ENCODE data around the gene THRAP3. TPM values are rescaled to one million over a fixed set of nuclear protein-coding genes. Genes with fewer than 3 reads are reported as not detected.
A peak's percentile ranks its signal among the peaks of the same experiment; 100 is the strongest.
"Not testable (repeated sequence)": the region's sequence is repeated elsewhere in the genome, so short reads cannot be mapped to it uniquely, and the experiment has no call there.

The THRAP3 gene
- total RNA-seq, 1 donor from 2014 or later, result 115 TPM

DNA sequence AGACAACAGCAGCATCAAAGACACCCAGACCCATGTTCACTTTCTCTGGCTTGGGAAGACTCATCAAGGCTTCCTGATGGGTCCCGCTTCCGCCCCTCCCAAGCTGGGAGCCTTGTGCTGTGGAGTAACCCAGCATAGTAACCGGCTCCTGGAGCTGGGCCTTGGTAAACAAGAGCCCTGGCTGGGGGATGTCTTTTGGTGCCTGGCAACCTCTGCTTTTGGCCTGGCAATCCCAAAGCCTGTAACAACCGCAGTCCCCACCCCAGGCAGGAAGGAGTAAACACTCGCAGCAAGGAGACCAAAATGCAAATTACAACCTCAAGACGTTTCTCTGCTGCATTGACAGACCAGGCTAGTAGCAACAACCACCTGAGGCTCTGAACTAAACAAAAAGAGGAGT lies 16.9 kb upstream of the THRAP3 start:
- DNase-seq (ENCODE audit: low read depth in 2 of 2), result no peak

DNA sequence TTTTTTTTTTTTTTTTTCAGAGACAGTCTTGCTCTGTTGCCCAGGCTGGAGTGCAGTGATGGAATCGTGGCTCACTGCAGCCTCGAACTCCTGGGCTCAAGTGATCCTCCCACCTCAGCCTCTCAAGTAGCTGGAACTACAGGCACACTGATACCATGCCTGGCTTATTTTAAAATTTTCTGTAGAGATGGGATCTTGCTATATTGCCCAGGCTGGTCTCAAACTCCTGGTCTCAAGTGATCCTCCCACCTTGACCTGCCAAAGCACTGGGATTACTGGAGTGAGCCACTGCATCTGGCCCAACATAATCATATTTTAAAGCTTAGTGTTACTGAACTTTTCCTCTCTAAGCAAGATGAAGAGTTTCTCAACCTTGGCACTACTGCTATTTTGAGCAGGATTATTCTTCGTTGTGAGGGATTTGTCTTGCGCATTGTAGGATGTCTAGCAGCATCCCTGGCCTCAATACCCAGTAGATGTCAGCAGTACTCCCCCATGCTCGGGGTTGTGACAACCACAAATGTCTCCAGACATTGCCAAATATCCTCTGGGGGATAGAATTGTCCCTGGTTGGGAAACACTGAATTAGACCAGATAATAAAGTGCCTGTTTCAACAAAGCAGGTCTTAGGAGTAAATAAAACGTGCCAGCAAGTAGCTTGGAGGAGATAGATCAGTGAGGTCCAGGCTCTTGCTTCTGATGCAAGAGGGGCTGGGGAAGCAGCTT lies 15.1 kb upstream of the THRAP3 start:
- DNase-seq (ENCODE audit: low read depth in 2 of 2), result no peak

DNA sequence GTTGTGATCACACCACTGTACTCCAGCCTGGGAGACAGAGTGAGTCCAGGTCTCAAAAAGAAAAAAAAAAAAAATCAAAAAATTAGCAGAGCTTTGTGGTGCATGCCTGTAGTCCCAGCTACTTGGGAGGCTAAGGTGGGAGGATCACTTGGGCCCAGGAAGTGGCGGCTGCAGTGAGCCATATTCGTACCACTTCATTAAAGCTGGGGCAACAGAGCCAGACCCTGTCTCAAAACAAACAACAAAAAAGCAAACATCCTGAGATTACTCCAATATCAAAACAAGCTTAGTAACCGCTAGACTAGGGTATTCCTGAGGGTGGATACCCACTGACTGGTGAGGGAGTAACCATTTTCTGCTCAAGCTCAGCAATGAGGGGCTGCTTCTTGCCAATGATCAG lies 12.9 kb upstream of the THRAP3 start:
- no peak for DNase-seq (ENCODE audit: low read depth in 2 of 2)

DNA sequence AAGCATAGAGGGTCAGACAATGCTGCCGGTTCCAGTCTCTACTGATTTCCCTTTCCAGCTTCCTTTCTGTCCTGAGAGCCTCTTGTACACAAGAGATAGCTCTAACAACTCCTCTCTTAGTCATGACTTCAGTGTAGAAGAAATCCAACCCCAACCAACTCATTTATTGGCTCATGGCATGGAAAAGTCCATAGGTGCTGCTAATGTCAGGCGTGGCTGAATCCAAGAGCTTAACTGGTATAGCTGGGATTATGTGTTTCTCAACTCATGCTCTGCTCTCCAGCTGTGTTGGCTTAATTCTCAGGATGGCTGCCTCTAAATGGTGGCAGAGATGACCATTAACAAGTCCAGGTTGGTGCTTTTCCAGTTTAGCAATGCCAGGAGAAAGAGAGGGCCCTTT lies 12.4 kb upstream of the THRAP3 start:
- DNase-seq (ENCODE audit: low read depth in 2 of 2), result no peak

DNA sequence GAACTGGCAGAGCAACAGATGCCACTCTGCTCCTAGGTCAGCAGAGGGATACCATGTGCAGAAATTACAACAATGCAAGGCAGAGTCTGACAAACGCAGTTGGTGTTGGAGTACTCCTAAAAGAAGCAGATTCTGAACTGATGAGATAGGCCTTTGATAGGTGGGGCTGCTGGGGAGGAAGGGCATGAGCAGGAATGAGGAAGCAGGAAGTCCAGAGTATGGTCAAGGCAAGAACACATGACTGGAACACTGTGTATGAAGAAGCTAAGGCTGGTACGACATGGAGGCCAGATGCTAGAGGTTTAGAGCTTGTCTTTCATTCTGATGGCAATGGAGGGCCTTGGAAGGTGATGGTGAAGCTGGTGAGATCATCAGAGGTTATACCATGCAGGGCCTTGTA lies 11.5 kb upstream of the THRAP3 start:
- DNase-seq (ENCODE audit: low read depth in 2 of 2), result no peak

DNA sequence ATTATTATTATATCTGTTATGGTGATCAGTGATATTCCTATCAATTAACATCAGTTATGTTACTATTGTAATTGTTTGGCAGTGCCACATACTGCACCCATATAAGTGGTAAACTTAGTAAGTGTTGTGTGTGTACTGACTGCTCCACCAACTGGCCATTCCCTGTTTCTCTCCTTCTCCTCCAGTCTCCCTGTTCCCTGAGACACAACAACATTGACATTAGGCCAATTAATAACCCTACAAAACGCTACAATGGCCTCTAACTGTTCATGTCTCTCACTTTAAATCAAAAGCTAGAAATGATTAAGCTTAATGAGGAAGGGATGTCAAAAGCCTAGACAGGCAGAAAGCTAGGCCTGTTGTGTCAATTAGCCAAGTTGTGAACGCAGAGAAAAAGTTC lies 6.6 kb upstream of the THRAP3 start:
- peak in 1 of 2 donors; percentile 42 for DNase-seq (ENCODE audit: low read depth in 2 of 2)

DNA sequence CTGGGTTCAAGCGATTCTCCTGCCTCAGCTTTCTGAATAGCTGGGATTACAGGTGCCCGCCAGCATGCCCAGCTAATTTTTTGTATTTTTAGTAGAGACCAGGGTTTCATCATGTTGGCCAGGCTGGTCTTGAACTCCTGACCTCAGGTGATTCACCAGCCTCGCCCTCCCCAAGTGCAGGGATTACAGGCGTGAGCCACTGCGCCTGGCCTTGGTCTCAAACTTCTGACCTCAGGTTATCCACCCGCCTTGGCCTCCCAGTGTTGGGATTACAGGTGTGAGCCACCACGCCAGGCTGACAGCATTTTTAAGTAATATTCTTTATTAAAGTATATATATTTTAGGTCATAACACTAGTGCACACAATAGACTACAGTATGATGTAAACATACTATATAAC lies 2.3 kb upstream of the THRAP3 start:
- DNase-seq (ENCODE audit: low read depth in 2 of 2), result not testable (repeated sequence)

DNA sequence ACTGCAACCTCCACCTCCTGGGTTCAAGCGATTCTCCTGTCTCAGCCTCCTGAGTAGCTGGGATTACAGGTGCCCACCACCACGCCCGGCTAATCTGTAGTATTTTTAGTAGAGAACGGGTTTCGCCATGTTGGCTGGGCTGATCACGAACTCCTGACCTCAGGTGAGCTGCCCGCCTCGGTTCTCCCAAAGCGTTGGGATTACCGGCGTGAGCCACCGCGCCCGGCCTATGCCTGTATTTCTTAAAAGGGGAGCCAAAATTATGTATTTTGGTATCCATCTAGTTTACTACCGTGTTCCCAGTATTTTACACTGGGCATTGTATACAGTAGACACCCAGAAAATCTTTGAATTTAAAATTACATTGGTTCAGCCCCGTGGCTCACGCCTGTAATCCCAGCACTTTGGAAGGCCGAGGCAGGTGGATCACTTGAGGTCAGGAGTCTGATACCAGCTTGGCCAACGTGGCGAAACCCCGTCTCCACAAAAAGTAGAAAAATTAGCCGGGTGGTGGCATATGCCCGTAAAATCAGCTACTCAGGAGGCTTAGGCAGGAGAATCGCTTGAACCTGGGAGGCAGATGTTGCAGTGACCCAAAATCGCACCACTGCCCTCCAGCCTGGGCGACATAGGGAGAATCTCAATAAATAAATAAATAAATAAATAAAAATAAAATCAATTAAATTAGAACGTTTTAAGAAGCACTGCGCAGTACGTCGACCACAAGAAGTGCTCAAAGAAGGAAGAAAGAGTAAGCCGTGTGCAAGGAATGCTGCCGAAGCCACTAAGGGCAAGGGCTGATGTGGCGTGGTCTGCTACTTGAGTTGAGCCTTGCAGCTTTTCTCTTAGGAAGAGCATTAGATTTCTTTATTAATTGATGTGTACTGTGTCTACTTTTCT lies 1.5 kb upstream of the THRAP3 start:
- no peak for DNase-seq (ENCODE audit: low read depth in 2 of 2)

DNA sequence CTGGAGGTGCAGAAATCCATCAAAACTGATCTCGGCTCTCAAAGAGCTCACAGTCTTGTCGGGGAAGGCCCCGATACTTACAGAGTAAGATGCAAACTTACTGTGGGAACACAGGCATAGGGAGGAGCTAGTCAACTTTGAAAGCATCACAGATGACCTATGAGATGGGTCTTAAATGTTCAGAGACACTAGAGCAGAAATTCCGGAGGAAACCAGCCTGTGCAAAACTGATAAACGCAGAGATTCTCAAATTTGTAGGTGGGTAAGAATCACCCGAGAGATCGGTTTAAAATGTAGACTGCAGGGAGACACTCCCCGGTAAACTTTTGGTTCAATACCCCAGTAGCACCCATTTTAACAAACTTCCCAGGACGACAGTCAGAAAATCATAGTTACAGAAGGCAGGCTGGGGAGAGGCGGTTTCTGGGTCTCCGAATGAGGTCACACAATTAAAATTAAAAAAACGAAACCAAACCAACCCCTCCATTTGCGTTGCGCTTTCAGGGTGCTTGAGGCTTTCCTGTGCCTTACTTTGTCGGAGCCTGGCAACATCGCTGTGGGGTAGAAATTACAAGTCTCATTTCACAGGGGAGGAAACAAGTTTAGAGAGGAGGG lies 755 bp upstream of the THRAP3 start:
- peak; percentile 15 to 52 for DNase-seq (ENCODE audit: low read depth in 2 of 2)

DNA sequence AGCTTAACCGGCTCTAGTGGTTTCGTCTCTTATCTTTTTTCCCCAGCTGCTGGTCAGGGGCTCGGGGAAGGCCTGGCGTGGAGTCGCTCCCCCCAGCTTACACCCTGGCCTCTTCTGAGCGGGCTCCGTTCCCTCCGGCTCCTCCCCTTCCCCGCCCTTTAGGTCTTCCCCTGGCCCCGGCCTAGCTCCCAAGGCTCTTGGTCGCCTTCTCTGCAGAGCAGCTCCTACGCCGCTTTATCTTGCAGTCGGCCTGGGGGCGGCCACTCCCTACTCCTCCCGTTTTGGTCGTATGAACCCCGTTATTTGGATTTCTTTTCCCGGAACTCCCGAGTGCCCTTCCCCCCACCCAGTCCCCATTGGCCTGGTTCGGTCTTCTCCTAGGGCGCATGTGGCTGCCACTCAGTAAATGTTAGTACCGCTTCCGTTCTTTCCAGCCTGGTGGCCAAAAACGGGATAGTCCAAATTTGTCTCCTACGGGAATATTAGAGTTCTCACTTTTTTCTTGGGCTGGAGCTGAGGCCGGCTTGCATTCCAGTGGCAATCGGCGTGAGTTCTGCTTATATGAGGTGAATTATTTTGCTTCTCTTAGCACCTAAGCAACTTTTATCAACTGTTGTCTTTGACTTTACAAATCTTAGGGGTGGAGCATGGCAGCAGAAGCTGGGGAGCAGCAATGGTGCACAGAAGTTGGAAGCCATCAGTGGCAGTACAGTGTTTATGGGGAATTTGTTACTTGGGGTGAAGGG lies 467 bp downstream of the THRAP3 start:
- DNase-seq (ENCODE audit: low read depth in 2 of 2), result peak; percentile 67 to 83

DNA sequence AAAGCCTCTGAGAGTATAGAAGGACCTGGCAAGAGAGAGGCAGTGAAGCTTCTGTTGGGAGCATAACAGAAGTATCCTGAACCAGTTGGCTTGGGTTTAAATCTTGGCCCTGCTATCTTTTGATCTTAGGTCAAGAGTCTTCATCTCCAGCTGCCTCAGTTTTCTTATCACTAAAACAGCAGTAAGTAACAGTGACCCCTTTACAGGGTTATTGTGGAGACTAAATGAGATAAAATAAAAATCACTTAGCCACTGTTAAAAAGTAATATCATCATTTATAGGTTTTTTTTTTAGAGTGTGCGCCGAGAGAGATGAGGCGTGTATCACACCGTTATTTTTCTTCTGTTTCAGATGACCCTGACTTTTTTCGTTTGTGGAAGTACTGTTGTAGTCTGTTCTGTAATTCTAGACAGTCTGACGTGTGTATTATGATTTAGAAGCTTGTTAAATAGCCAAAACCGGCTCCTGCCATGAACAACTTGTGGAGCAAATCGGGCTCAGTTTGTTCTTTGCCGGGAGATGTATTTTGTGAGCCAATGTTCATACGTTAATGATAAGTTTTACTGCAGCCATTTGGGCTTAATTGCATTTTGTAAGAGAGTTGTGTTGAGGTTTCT lies 1.1 kb downstream of the THRAP3 start:
- DNase-seq (ENCODE audit: low read depth in 2 of 2), result no peak

DNA sequence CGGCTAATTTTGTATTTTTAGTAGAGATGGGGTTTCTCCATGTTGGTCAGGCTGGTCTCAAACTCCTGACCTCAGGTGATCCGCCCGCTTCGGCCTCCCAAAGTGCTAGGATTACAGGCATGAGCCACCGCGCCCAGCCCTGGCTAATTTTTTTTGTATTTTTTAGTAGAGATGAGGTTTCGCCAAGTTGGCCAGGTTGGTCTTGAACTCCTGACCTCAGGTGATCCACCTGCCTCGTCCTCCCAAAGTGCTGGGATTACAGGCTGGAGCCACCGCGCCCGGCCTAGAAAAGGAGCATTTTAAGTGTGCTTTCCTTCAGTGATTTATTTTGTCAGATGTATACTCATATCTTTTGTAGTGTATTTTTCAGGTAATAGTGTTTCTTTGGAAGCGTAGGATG lies 6.0 kb downstream of the THRAP3 start:
- not testable (repeated sequence) for DNase-seq (ENCODE audit: low read depth in 2 of 2)

DNA sequence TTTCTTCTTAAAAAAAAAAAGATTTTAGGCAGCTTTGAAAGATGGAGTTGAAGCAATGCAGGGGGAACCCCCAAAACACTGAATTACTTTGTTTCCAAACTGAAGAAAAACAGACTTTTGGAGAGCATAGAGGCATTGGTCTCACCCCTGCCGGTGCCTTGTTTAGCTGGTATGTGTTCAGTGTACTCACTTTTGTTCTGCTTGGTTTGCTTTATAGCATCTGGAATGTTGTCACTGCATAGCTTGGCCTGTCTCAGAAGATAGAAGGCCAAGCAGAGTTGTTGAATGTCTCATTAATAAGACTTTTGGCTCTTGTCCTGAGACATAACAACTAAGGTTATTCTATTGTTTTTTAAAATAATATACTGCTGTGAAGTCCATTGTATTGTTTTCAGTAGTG lies 6.9 kb downstream of the THRAP3 start:
- peak in 1 of 2 donors; percentile 44 for DNase-seq (ENCODE audit: low read depth in 2 of 2)

DNA sequence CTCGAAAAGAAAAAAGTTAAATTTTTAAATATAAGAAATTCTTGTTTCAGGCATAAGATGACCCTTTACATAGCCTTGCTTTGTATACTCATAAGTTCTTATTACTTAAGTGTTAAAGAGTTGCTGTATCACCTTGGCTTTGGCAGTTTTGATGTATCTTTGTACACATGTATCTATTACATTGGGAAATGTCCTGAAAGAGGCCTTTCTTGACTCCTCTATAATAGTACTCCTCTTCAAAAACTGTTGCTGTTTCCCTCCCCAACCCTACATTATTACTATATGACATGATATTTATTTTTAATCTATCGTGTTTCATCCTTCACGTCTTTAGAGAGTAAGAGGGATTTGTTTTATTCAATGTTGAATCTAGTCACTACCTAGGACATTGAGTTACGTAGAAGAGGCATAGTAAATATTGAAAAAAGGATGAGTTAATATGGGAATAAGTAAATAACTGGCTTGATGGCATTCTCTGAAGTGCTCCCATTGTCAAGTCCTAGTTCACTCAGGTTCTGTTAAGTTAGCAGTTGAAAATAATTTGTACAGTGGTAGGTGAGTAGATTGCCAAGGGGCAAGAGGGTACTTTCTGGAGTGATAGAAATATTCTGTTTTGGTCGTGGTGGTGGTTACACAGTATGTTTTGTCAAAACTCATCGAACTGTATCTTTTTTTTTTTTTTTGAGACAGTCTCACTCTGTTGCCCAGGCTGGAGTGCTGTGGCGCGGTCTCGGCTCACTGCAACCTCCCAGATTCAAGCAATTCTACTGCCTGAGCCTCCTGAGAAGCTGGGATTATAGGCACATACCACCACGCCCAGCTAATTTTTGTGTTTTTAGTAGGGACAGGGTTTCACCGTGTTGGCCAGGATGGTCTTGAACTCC lies 8.2 kb downstream of the THRAP3 start:
- DNase-seq (ENCODE audit: low read depth in 2 of 2), result no peak

DNA sequence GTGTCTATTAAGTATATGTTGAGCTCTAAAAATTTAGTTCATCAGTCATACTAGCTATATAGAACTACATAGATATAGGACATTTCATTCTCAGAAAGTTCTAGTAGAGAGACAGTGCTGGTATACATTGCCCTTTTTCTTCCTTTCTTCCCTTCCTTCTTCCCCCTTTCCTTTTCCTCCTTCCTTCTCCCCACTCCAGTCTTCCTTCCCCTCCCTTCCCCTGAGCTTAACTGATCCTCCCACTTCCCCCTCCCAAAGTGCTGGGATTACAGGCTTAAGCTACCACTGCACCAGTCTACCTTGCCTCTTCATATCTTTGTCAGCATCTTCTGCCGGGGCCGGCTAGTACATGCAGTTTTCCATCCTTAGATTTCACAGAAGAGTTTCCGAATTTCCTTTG lies 12.1 kb downstream of the THRAP3 start:
- DNase-seq (ENCODE audit: low read depth in 2 of 2), result no peak

DNA sequence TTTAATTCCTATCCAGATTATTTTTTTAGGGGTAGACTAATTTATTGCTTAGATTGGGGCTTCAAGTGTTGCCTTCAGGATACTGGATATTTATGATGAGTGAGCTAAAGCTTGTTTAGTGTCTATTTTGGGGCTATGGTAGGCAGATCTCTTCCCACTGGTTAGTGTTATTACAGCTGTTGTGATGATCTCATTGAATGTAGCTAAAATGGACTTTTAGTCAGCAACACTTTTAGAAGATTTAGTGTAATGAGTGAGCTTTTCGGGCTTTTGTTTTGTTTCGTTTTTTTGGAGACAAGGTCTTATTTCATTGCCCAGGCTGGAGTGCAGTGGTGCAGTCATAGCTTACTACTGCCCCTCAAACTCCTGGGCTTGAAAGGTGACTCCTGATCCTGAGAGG lies 14.2 kb downstream of the THRAP3 start:
- peak in 1 of 2 donors; percentile 21 for DNase-seq (ENCODE audit: low read depth in 2 of 2)

DNA sequence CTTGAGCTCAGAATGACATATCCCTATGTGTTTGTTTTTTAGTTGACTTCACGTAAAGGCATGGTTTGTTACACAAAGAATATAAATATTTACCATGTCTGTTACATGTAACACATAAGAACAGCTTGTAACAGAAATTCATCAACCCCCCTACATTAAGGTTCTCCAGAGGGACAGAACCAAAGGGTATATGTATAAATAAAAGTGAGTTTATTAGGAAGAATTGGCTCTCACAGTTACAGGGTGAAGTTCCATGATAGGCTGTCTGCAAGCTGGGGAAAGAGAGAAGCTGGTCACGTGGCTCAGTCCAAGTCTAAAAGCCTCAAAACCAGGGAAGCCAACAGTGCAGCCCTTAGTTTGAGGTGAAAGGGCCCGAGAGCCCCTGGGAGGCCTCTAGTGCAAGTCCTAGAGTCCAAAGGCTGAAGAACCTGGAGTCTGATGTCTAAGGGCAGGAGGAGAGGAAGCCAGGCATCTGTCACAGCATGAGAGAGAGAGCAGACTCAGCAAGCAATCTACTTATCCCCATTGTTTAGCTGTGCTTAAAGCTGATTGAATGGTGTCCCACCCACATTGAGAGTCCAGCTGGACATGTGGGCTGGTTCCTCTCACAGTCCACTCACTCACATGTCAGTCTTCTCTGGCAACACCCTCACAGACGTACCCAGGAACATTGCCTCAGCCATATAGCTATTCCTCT lies 15.8 kb downstream of the THRAP3 start:
- peak in 1 of 2 donors; percentile 25 for DNase-seq (ENCODE audit: low read depth in 2 of 2)

DNA sequence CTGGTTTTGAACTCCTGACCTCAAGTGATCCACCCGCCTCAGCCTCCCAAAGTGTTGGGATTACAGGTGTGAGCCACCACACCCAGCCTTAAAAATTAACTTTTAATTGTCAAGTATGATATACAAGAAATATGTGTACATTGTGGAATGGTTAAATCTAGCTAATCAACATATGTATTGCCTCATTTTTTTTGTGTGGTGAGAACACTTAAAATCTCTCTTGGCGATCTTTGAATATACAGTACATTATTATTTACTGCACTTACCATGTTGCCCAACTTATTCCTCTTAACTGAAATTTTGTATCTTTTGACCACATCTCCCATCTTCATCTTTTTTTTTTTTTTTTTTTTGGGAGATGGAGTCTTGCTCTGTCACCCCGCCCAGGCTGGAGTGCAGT lies 23.3 kb downstream of the THRAP3 start:
- DNase-seq (ENCODE audit: low read depth in 2 of 2), result no peak

DNA sequence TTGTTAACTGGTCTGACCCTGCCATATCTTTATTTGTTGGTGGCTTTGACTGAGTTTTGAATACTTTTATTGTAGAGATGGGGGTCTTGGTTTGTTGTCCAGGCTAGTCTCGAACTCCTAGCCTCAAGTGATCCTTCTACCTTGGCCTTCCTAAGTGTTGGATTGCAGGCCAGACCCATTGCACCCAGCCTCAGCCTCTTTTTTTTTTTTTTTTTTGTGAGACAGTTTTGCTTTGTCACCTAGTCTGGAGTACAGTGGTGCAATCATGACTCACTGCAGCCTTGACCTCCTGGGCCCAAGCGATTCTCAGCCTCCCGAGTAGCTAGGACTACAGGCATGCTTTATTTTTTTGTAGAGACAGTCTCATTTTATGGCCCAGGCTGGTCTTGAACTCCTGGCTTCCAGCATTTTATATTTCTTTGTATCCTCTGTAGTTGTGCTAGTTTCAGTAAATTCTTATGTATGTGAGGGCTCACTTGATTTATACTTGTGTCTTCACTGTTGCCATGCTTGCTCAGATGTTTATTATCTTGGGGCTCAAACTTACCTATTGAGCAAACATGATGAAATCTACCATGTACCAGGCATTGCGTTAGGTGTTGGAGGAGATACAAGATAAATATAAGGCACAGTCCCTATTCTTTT lies 24.1 kb downstream of the THRAP3 start:
- DNase-seq (ENCODE audit: low read depth in 2 of 2), result peak in 1 of 2 donors; percentile 71

Measured in dermis microvascular lymphatic vessel endothelial cell (primary cell).